ENCODE measurements around the gene IRGC.

DNA sequence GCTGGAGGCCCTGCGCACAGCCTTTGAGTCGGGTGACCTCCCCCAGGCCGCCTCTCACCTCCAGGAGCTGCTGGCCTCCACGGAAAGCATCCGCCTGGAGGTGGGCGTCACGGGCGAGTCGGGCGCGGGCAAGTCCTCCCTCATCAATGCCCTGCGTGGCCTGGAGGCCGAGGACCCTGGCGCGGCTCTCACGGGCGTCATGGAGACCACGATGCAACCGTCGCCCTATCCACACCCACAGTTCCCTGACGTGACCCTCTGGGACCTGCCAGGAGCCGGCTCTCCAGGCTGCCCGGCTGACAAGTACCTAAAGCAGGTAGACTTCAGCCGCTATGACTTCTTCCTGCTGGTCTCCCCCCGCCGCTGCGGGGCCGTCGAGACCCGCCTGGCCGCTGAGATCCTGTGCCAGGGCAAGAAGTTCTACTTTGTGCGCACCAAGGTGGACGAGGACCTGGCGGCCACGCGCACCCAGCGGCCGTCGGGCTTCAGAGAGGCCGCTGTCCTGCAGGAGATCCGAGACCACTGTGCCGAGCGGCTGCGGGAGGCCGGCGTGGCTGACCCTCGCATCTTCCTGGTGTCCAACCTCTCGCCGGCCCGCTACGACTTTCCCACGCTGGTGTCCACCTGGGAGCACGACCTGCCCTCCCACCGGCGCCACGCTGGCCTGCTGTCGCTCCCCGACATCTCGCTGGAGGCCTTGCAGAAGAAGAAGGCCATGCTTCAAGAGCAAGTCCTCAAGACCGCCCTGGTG lies 2.9 kb downstream of the IRGC start:
- TF ChIP-seq NFIB (CRISPR knock-in tag; IDR thresholded peaks at IDR 0.05; ENCODE audit: borderline replicate concordance): no peak
- TF ChIP-seq EP300 (IDR thresholded peaks at IDR 0.05; ENCODE audit: low read depth in 2 of 2, low read length in 2 of 2): no peak
- TF ChIP-seq EP300 (CRISPR knock-in tag; IDR thresholded peaks at IDR 0.05; ENCODE audit: borderline replicate concordance): no peak
- TF ChIP-seq CEBPB (IDR thresholded peaks at IDR 0.05; ENCODE audit: borderline replicate concordance, low read depth, low read length): no peak
- TF ChIP-seq CHD4 (IDR thresholded peaks at IDR 0.05; ENCODE audit: borderline replicate concordance, low read length): no peak
- no peak for TF ChIP-seq RBAK (CRISPR knock-in tag; IDR thresholded peaks at IDR 0.05)
- TF ChIP-seq ZNF772 (CRISPR knock-in tag; IDR thresholded peaks at IDR 0.05): no peak
- TF ChIP-seq ZBTB8A (CRISPR knock-in tag; IDR thresholded peaks at IDR 0.05; ENCODE audit: borderline replicate concordance, low read depth): no peak
- TF ChIP-seq KLF11 (CRISPR knock-in tag; IDR thresholded peaks at IDR 0.05): no peak
- no peak for TF ChIP-seq TP53 (CRISPR knock-in tag; conservative IDR thresholded peaks at IDR 0.05)
- no peak for TF ChIP-seq ATF7-NPFF (CRISPR knock-in tag; IDR thresholded peaks at IDR 0.05; ENCODE audit: low read depth)

Measured in HepG2 (cell line).